WTC11 (cell line): ENCODE results near the gene HS2ST1. TPM values are rescaled to one million over a fixed set of nuclear protein-coding genes. Genes with fewer than 3 reads are reported as not detected.

Experiments
- ATAC-seq: fragments of 200-7000 bp; cut with Tn5 transposase; 2 replicates; pipeline ENCODE4 v1.10.0; 2021; ENCODE audit warnings: mild to moderate bottlenecking, moderate library complexity
- CTCF ChIA-PET: fragments of 300-600 bp; sonication (Branson Sonifier 250); formaldehyde crosslinking; loops from one replicate; lab custom pipeline; 2021; ENCODE audit warnings: antibody characterized with exemption; lab: Charles Lee
- POLR2A ChIA-PET: fragments of 350-600 bp; sonication (Branson Sonifier 250); formaldehyde crosslinking; loops from one replicate; lab custom pipeline; 2021; ENCODE audit warnings: antibody characterized with exemption; lab: Charles Lee
- DNase-seq: peaks from one replicate; pipeline ENCODE4 v3.0.0; 2021; ENCODE audit warnings: low spot score
- H3K27ac Mint-ChIP-seq: 2 replicates; pipeline ENCODE4 v1.8.0; 2021; ENCODE audit warnings: mixed read lengths
- H3K27me3 Mint-ChIP-seq: 2 replicates; pipeline ENCODE4 v1.8.0; 2021; ENCODE audit warnings: low read depth, mild to moderate bottlenecking, moderate library complexity, mixed read lengths
- H3K36me3 Mint-ChIP-seq: 2 replicates; pipeline ENCODE4 v1.8.0; 2021; ENCODE audit warnings: mixed read lengths
- H3K4me1 Mint-ChIP-seq: 2 replicates; pipeline ENCODE4 v1.8.0; 2022; ENCODE audit warnings: mixed read lengths
- H3K4me3 Mint-ChIP-seq: 2 replicates; pipeline ENCODE4 v1.8.0; 2021; ENCODE audit warnings: mild to moderate bottlenecking, moderate library complexity, mixed read lengths
- H3K9me3 Mint-ChIP-seq: 2 replicates; pipeline ENCODE4 v1.8.0; 2021; ENCODE audit warnings: mixed read lengths
- ARID4B ChIP-seq: sonication (generic); formaldehyde crosslinking; IDR thresholded peaks from 2 replicates; pipeline ENCODE4 v1.8.0; 2023; ENCODE audit warnings: missing genetic modification reagents, mild to moderate bottlenecking, borderline replicate concordance
- CBFB ChIP-seq: sonication (generic); formaldehyde crosslinking; IDR thresholded peaks from 2 replicates; pipeline ENCODE4 v1.8.1; 2022; ENCODE audit warnings: mild to moderate bottlenecking, low read depth, missing genetic modification reagents
- CREM ChIP-seq: sonication (generic); formaldehyde crosslinking; IDR thresholded peaks from 2 replicates; pipeline ENCODE4 v1.8.1; 2022; ENCODE audit warnings: mild to moderate bottlenecking, missing genetic modification reagents, moderate library complexity
- CTCF ChIP-seq: fragments of 200-600 bp; IDR thresholded peaks from 2 replicates; pipeline ENCODE4 v1.8.0; 2022; ENCODE audit warnings: antibody characterized with exemption
- E2F5 ChIP-seq: sonication (generic); formaldehyde crosslinking; IDR thresholded peaks from 2 replicates; pipeline ENCODE4 v1.8.1; 2022; ENCODE audit warnings: mild to moderate bottlenecking, moderate library complexity, missing genetic modification reagents
- FOXK1 ChIP-seq: sonication (generic); formaldehyde crosslinking; IDR thresholded peaks from 2 replicates; pipeline ENCODE4 v1.8.0; 2022; ENCODE audit warnings: mild to moderate bottlenecking, moderate library complexity, missing genetic modification reagents
- FOXP1 ChIP-seq: sonication (generic); formaldehyde crosslinking; IDR thresholded peaks from 2 replicates; pipeline ENCODE4 v1.8.0; 2022; ENCODE audit warnings: missing genetic modification reagents, mild to moderate bottlenecking, moderate library complexity, borderline replicate concordance
- KAT7 ChIP-seq: sonication (generic); formaldehyde crosslinking; IDR thresholded peaks from 2 replicates; pipeline ENCODE4 v1.8.1; 2023; ENCODE audit warnings: missing genetic modification reagents, mild to moderate bottlenecking, borderline replicate concordance
- MXD4 ChIP-seq: fragments of 250-450 bp; sonication (Bioruptor Pico); IDR thresholded peaks from 2 replicates; pipeline ENCODE4 v1.8.0; 2021; ENCODE audit warnings: mild to moderate bottlenecking, moderate library complexity, borderline replicate concordance
- MYBL2 ChIP-seq: sonication (generic); formaldehyde crosslinking; IDR thresholded peaks from 2 replicates; pipeline ENCODE4 v1.8.1; 2023; ENCODE audit warnings: mild to moderate bottlenecking, moderate library complexity, missing genetic modification reagents
- NR3C1 ChIP-seq: sonication (generic); formaldehyde crosslinking; conservative IDR thresholded peaks from 2 replicates; pipeline ENCODE4 v1.8.1; 2023; ENCODE audit warnings: low read depth, mild to moderate bottlenecking, missing genetic modification reagents
- SOX15 ChIP-seq: fragments of 250-450 bp; sonication (Bioruptor Pico); IDR thresholded peaks from 2 replicates; pipeline ENCODE4 v1.9.0; 2021; ENCODE audit warnings: mild to moderate bottlenecking
- TEAD4 ChIP-seq: sonication (generic); formaldehyde crosslinking; IDR thresholded peaks from 2 replicates; pipeline ENCODE4 v1.8.0; 2022; ENCODE audit warnings: mild to moderate bottlenecking, missing genetic modification reagents
- ZBTB21 ChIP-seq: sonication (generic); formaldehyde crosslinking; IDR thresholded peaks from 2 replicates; pipeline ENCODE4 v1.8.1; 2023; ENCODE audit warnings: mild to moderate bottlenecking, missing genetic modification reagents, borderline replicate concordance
- ZNF219 ChIP-seq: sonication (generic); formaldehyde crosslinking; IDR thresholded peaks from 2 replicates; pipeline ENCODE4 v1.8.0; 2023; ENCODE audit warnings: missing genetic modification reagents, mild to moderate bottlenecking, borderline replicate concordance
- ZNF416 ChIP-seq: fragments of 250-450 bp; sonication (Bioruptor Pico); IDR thresholded peaks from 2 replicates; pipeline ENCODE4 v1.9.0; 2021; ENCODE audit warnings: mild to moderate bottlenecking, inconsistent platforms
- ZNF532 ChIP-seq: fragments of 250-450 bp; sonication (Bioruptor Pico); IDR thresholded peaks from 2 replicates; pipeline ENCODE4 v1.9.0; 2021; ENCODE audit warnings: mild to moderate bottlenecking, borderline replicate concordance
- total RNA-seq: library from RNA; stranded (reverse); gene quantifications from 3 replicates; pipeline ENCODE4 v1.2.3, GENCODE V29; 2021

Gene HS2ST1
- total RNA-seq, 1 experiment from 2014 or later = 24.7 TPM

- no peak for TF ChIP-seq ZNF219 (CRISPR knock-in tag)
- no peak for TF ChIP-seq E2F5
- TF ChIP-seq FOXK1 (CRISPR knock-in tag) = no peak
- no peak for TF ChIP-seq ZNF416 (CRISPR knock-in tag)
- TF ChIP-seq MXD4 (CRISPR knock-in tag) = no peak
- TF ChIP-seq FOXP1 = no peak
- TF ChIP-seq TEAD4 (CRISPR knock-in tag) = no peak
- TF ChIP-seq CBFB (CRISPR knock-in tag) = no peak
- TF ChIP-seq NR3C1 (CRISPR knock-in tag) = no peak
- no peak for TF ChIP-seq ARID4B (CRISPR knock-in tag)
- TF ChIP-seq CTCF = no peak
- no peak for TF ChIP-seq KAT7 (CRISPR knock-in tag)
- no peak for TF ChIP-seq MYBL2 (CRISPR knock-in tag)
- TF ChIP-seq ZBTB21 (CRISPR knock-in tag) = no peak
- TF ChIP-seq SOX15 (CRISPR knock-in tag) = no peak
- no peak for TF ChIP-seq CREM (CRISPR knock-in tag)
- TF ChIP-seq ZNF532 (CRISPR knock-in tag) = no peak
- TF ChIP-seq, all 79 proteins: peak for 0
- no peak for ATAC-seq
- POLR2A ChIA-PET = no interaction called here
- H3K4me1 Mint-ChIP-seq = peaks cover 30% of the 10 kb centered on the region
- H3K27me3 Mint-ChIP-seq = no peaks in the 10 kb centered on the region
- DNase-seq = no peak
- H3K27ac Mint-ChIP-seq = peak overlapping the region; percentile 71
- peaks cover under 1% of the 10 kb centered on the region; the same call in 1 of the 2 replicates for H3K9me3 Mint-ChIP-seq
- CTCF ChIA-PET = no interaction called here
- H3K4me3 Mint-ChIP-seq = no peak overlapping the region
- H3K36me3 Mint-ChIP-seq = peaks cover 2% of the 10 kb centered on the region; the same call in 1 of the 2 replicates
These were observed 158.5 kb downstream of the HS2ST1 start for GRCh38 chr1:87072904-87073303.
